ENCODE results near the gene WFS1.

The WFS1 gene

GRCh38 chr4:6298852-6299251 lies 29.2 kb downstream of the WFS1 start:
- DNase-seq (ENCODE audit: low read depth in 2 of 2), result no peak

GRCh38 chr4:6299875-6300274 lies 30.2 kb downstream of the WFS1 start:
- DNase-seq (ENCODE audit: low read depth in 2 of 2), result no peak

GRCh38 chr4:6300359-6300758 lies 30.7 kb downstream of the WFS1 start:
- DNase-seq (ENCODE audit: low read depth in 2 of 2), result no peak

GRCh38 chr4:6301051-6301731 lies 31.5 kb downstream of the WFS1 start:
- DNase-seq (ENCODE audit: low read depth in 2 of 2), result no peak

- DNase-seq (ENCODE audit: low read depth in 2 of 2), result no peak
Measured at GRCh38 chr4:6301732-6302442, 32.2 kb downstream of the WFS1 start.

GRCh38 chr4:6302869-6303268 lies 33.2 kb downstream of the WFS1 start:
- DNase-seq (ENCODE audit: low read depth in 2 of 2), result no peak

- DNase-seq (ENCODE audit: low read depth in 2 of 2), result no peak
Measured at GRCh38 chr4:6303943-6304342, 34.3 kb downstream of the WFS1 start.

- DNase-seq (ENCODE audit: low read depth in 2 of 2), result no peak
Measured at GRCh38 chr4:6306299-6306698, 36.6 kb downstream of the WFS1 start.

- DNase-seq (ENCODE audit: low read depth in 2 of 2), result no peak
Measured at GRCh38 chr4:6307230-6307629, 37.6 kb downstream of the WFS1 start.

- no peak for DNase-seq (ENCODE audit: low read depth in 2 of 2)
Measured at GRCh38 chr4:6307891-6308290, 38.2 kb downstream of the WFS1 start.

GRCh38 chr4:6308899-6309643 lies 39.4 kb downstream of the WFS1 start:
- peak in 1 of 2 donors; percentile 29 for DNase-seq (ENCODE audit: low read depth in 2 of 2)

GRCh38 chr4:6309777-6310176 lies 40.1 kb downstream of the WFS1 start:
- no peak for DNase-seq (ENCODE audit: low read depth in 2 of 2)

- no peak for DNase-seq (ENCODE audit: low read depth in 2 of 2)
Measured at GRCh38 chr4:6313216-6313615, 43.6 kb downstream of the WFS1 start.

- no peak for DNase-seq (ENCODE audit: low read depth in 2 of 2)
Measured at GRCh38 chr4:6316461-6317003, 46.9 kb downstream of the WFS1 start.

- no peak for DNase-seq (ENCODE audit: low read depth in 2 of 2)
Measured at GRCh38 chr4:6318206-6318605, 48.6 kb downstream of the WFS1 start.

GRCh38 chr4:6319530-6320150 lies 50.0 kb downstream of the WFS1 start:
- DNase-seq (ENCODE audit: low read depth in 2 of 2), result no peak

- no peak for DNase-seq (ENCODE audit: low read depth in 2 of 2)
Measured at GRCh38 chr4:6320663-6321062, 51.0 kb downstream of the WFS1 start.

- no peak for DNase-seq (ENCODE audit: low read depth in 2 of 2)
Measured at GRCh38 chr4:6321361-6321760, 51.7 kb downstream of the WFS1 start.

GRCh38 chr4:6322067-6322760 lies 52.6 kb downstream of the WFS1 start:
- no peak for DNase-seq (ENCODE audit: low read depth in 2 of 2)

GRCh38 chr4:6322761-6323566 lies 53.3 kb downstream of the WFS1 start:
- no peak for DNase-seq (ENCODE audit: low read depth in 2 of 2)

All from stimulated activated CD8-positive, alpha-beta memory T cell treated with anti-CD3 and anti-CD28 coated beads, Interleukin-7, amount 100 ng/mL, for 4 hours (primary cell).